HepG2 (cell line): ENCODE measurements around the gene CADM3. TPM values are rescaled to one million over a fixed set of nuclear protein-coding genes. Genes with fewer than 3 reads are reported as not detected.

ENCODE experiments used
- PHF8 ChIP-seq: sonication (generic); formaldehyde crosslinking; IDR thresholded peaks from 2 replicates; pipeline ENCODE4 v1.5.0; 2020; ENCODE audit warnings: missing genetic modification reagents
- RBM39 ChIP-seq: fragments of 200-400 bp; formaldehyde crosslinking; IDR thresholded peaks from one replicate; pipeline ENCODE4 v1.6.1; 2018; ENCODE audit warnings: antibody characterized with exemption, mild to moderate bottlenecking, low read depth, low read length; ENCODE audit not compliant: poor library complexity, severe bottlenecking
- REXO4 ChIP-seq: sonication (generic); formaldehyde crosslinking; IDR thresholded peaks from 2 replicates; pipeline ENCODE4 v1.8.0; 2022; ENCODE audit warnings: missing genetic modification reagents, mild to moderate bottlenecking, borderline replicate concordance
- SP140L ChIP-seq: sonication (generic); formaldehyde crosslinking; IDR thresholded peaks from 2 replicates; pipeline ENCODE4 v1.4.0; 2020; ENCODE audit warnings: missing genetic modification reagents, borderline replicate concordance
- SP4 ChIP-seq: sonication (generic); formaldehyde crosslinking; IDR thresholded peaks from 2 replicates; pipeline ENCODE4 v1.8.1; 2023; ENCODE audit warnings: mild to moderate bottlenecking, missing genetic modification reagents
- TAF15 ChIP-seq: fragments of 200-400 bp; formaldehyde crosslinking; IDR thresholded peaks from one replicate; pipeline ENCODE4 v1.6.1; 2018; ENCODE audit warnings: mild to moderate bottlenecking, low read depth, low read length; ENCODE audit not compliant: poor library complexity, severe bottlenecking
- ZNF142 ChIP-seq: sonication (generic); formaldehyde crosslinking; IDR thresholded peaks from 2 replicates; pipeline ENCODE4 v1.4.0; 2020; ENCODE audit warnings: missing genetic modification reagents
- ZNF33B ChIP-seq: sonication (generic); formaldehyde crosslinking; IDR thresholded peaks from 2 replicates; pipeline ENCODE4 v1.5.1; 2020; ENCODE audit warnings: mild to moderate bottlenecking, missing genetic modification reagents
- ZNF496 ChIP-seq: sonication (generic); formaldehyde crosslinking; IDR thresholded peaks from 2 replicates; pipeline ENCODE4 v1.8.1; 2023; ENCODE audit warnings: mild to moderate bottlenecking, moderate library complexity, missing genetic modification reagents; ENCODE audit not compliant: insufficient replicate concordance
- ZNF777 ChIP-seq: sonication (generic); formaldehyde crosslinking; IDR thresholded peaks from 2 replicates; pipeline ENCODE4 v1.4.0; 2020; ENCODE audit warnings: missing genetic modification reagents
- polyA plus RNA-seq, 8 experiments: library from polyadenylated mRNA; depleted of rRNA in 3 of 8; stranded (reverse) in 7 of 8; unstranded in 1 of 8; fragments of >200 nt; fragmentation: Illumina TruSeq in 4 of 8; extraction: Trizol in 4 of 8; gene quantifications; 2 replicates each; pipeline versions ENCODE4 v1.2.1 to v1.2.3, GENCODE V29; 2011 to 2016; ENCODE audit warnings: low read depth in 4 of 8, missing spikeins in 1 of 8, mixed read lengths in 1 of 8; ENCODE audit not compliant: insufficient read depth in 1 of 8
- total RNA-seq, 5 experiments: library from RNA; depleted of rRNA; stranded (reverse); fragments of >200 nt; fragmentation: Illumina TruSeq; extraction: Trizol; gene quantifications; 2 replicates each; pipeline ENCODE4 v1.2.3, GENCODE V29; 2016; ENCODE audit warnings: low read depth in 1 of 5
- TF ChIP-seq, protein P1 (sequence below), 2 experiments: sonication (generic) in 1 of 2; formaldehyde crosslinking in 1 of 2; IDR thresholded peaks; 2 replicates each; pipeline versions ENCODE4 v1.4.0 to v1.6.1; 2018 to 2020; ENCODE audit warnings: missing genetic modification reagents in 2 of 2, borderline replicate concordance in 1 of 2, low read depth in 1 of 2, mild to moderate bottlenecking in 1 of 2, missing biosample characterization in 1 of 2
- TF ChIP-seq, protein P2 (sequence below), 2 experiments: sonication (generic) in 1 of 2; formaldehyde crosslinking in 1 of 2; IDR thresholded peaks; 2 replicates each; pipeline versions ENCODE4 v1.6.1 to v1.9.0; 2014 to 2022; ENCODE audit warnings: antibody characterized with exemption in 1 of 2, borderline replicate concordance in 1 of 2, inconsistent platforms in 1 of 2, low read depth in 1 of 2, missing genetic modification reagents in 1 of 2

Gene CADM3
- total and polyA plus RNA-seq, 2 of the 13 experiments (the other 11 are each of a cell fraction or from before 2014, with no cell fraction given): not detected

GRCh38 chr1:159177272-159177907, 6.0 kb downstream of the CADM3 start (continued):
- no peak for TF ChIP-seq SP4 (CRISPR knock-in tag)
- peak; percentile 76 for TF ChIP-seq ZNF777 (CRISPR knock-in tag)
- 0 out of 2 replicates have a peak, but pooled peaks have one; percentile 42 for TF ChIP-seq ZNF33B (CRISPR knock-in tag)
- no peak for TF ChIP-seq ZNF496
- TF ChIP-seq REXO4 (CRISPR knock-in tag): no peak
- TF ChIP-seq, protein P1, sequence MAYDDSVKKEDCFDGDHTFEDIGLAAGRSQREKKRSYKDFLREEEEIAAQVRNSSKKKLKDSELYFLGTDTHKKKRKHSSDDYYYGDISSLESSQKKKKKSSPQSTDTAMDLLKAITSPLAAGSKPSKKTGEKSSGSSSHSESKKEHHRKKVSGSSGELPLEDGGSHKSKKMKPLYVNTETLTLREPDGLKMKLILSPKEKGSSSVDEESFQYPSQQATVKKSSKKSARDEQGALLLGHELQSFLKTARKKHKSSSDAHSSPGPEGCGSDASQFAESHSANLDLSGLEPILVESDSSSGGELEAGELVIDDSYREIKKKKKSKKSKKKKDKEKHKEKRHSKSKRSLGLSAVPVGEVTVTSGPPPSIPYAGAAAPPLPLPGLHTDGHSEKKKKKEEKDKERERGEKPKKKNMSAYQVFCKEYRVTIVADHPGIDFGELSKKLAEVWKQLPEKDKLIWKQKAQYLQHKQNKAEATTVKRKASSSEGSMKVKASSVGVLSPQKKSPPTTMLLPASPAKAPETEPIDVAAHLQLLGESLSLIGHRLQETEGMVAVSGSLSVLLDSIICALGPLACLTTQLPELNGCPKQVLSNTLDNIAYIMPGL (CRISPR knock-in tag; IDR thresholded peaks at IDR 0.05; ENCODE audit: borderline replicate concordance in 1 of 2, low read depth in 1 of 2): peak in 1 of 2 experiments; percentile 55; a peak in 1 of 4 replicates
- TF ChIP-seq PHF8: no peak
- no peak for TF ChIP-seq RBM39
- no peak for TF ChIP-seq TAF15
- TF ChIP-seq SP140L (CRISPR knock-in tag): peak; percentile 99
- TF ChIP-seq ZNF142 (CRISPR knock-in tag): peak; percentile 89
- TF ChIP-seq, protein P2, sequence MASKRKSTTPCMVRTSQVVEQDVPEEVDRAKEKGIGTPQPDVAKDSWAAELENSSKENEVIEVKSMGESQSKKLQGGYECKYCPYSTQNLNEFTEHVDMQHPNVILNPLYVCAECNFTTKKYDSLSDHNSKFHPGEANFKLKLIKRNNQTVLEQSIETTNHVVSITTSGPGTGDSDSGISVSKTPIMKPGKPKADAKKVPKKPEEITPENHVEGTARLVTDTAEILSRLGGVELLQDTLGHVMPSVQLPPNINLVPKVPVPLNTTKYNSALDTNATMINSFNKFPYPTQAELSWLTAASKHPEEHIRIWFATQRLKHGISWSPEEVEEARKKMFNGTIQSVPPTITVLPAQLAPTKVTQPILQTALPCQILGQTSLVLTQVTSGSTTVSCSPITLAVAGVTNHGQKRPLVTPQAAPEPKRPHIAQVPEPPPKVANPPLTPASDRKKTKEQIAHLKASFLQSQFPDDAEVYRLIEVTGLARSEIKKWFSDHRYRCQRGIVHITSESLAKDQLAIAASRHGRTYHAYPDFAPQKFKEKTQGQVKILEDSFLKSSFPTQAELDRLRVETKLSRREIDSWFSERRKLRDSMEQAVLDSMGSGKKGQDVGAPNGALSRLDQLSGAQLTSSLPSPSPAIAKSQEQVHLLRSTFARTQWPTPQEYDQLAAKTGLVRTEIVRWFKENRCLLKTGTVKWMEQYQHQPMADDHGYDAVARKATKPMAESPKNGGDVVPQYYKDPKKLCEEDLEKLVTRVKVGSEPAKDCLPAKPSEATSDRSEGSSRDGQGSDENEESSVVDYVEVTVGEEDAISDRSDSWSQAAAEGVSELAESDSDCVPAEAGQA (IDR thresholded peaks at IDR 0.05; ENCODE audit: low read depth): no peak
- TF ChIP-seq, protein P2 (CRISPR knock-in tag; IDR thresholded peaks at IDR 0.05; ENCODE audit: borderline replicate concordance): peak; percentile 99
